Loucy (cell line): Measurements from ENCODE around the gene RPN2.

ENCODE experiments used
- CTCF ChIP-seq: fragments of 200-600 bp; sonication (generic); conservative IDR thresholded peaks from 2 replicates; pipeline ENCODE4 v1.5.1; 2014; ENCODE audit warnings: mild to moderate bottlenecking, antibody characterized with exemption, low read length
- EZH2phosphoT487 ChIP-seq: fragments of 200-600 bp; IDR thresholded peaks from 2 replicates; pipeline ENCODE4 v1.6.1; 2018; ENCODE audit warnings: antibody characterized with exemption, mild to moderate bottlenecking, moderate library complexity, borderline replicate concordance

GRCh38 chr20:37233548-37234253, 54.6 kb downstream of the RPN2 start:
- TF ChIP-seq CTCF (no peak), EZH2phosphoT487 (no peak)
